Midbrain (tissue), 1 donor: ENCODE results near the gene NBDY.
"Not testable (repeated sequence)": the region's sequence is repeated elsewhere in the genome, so short reads cannot be mapped to it uniquely, and the experiment has no call there.

Experiments used
- DNase-seq: peaks from one replicate; lab custom pipeline; 2025; lab: John Stamatoyannopoulos, UW

NBDY gene

GRCh38 chrX:56764153-56764974 is 35.3 kb downstream of the NBDY start:
- DNase-seq, result no peak

GRCh38 chrX:56764975-56765791 is 36.1 kb downstream of the NBDY start:
- no peak for DNase-seq

- DNase-seq, result no peak
Observed at GRCh38 chrX:56765811-56766553, 36.9 kb downstream of the NBDY start.

- no peak for DNase-seq
Observed at GRCh38 chrX:56766554-56767347, 37.7 kb downstream of the NBDY start.

GRCh38 chrX:56767348-56768119 is 38.5 kb downstream of the NBDY start:
- not testable (repeated sequence) for DNase-seq

- DNase-seq, result not testable (repeated sequence)
Observed at GRCh38 chrX:56768120-56768660, 39.1 kb downstream of the NBDY start.

GRCh38 chrX:56772675-56773521 is 43.9 kb downstream of the NBDY start:
- not testable (repeated sequence) for DNase-seq

GRCh38 chrX:56773522-56774060 is 44.5 kb downstream of the NBDY start:
- DNase-seq, result not testable (repeated sequence)

- not testable (repeated sequence) for DNase-seq
Observed at GRCh38 chrX:56778099-56778923, 49.3 kb downstream of the NBDY start.

GRCh38 chrX:56778924-56779468 is 50.0 kb downstream of the NBDY start:
- DNase-seq, result not testable (repeated sequence)

GRCh38 chrX:56780681-56781649 is 51.9 kb downstream of the NBDY start:
- DNase-seq, result not testable (repeated sequence)

GRCh38 chrX:56782352-56782751 is 53.3 kb downstream of the NBDY start:
- DNase-seq, result peak; percentile 16

GRCh38 chrX:56782791-56783449 is 53.9 kb downstream of the NBDY start:
- DNase-seq, result peak; percentile 76

GRCh38 chrX:56783450-56783831 is 54.4 kb downstream of the NBDY start:
- peak; percentile 89 for DNase-seq

GRCh38 chrX:56783996-56784620 is 55.1 kb downstream of the NBDY start:
- no peak for DNase-seq

- DNase-seq, result no peak
Observed at GRCh38 chrX:56784666-56785065, 55.6 kb downstream of the NBDY start.
